GM19025 (cell line): ENCODE data around the gene EFCAB6.
"Not testable (repeated sequence)": the region's sequence is repeated elsewhere in the genome, so short reads cannot be mapped to it uniquely, and the experiment has no call there.

ENCODE experiments used
- ATAC-seq: cut with Tn5 transposase; IDR thresholded peaks from one replicate; pipeline ENCODE4 v1.9.1; 2021; ENCODE audit warnings: mild to moderate bottlenecking, low read depth, moderate library complexity; ENCODE audit not compliant: unreplicated experiment

Gene EFCAB6

DNA sequence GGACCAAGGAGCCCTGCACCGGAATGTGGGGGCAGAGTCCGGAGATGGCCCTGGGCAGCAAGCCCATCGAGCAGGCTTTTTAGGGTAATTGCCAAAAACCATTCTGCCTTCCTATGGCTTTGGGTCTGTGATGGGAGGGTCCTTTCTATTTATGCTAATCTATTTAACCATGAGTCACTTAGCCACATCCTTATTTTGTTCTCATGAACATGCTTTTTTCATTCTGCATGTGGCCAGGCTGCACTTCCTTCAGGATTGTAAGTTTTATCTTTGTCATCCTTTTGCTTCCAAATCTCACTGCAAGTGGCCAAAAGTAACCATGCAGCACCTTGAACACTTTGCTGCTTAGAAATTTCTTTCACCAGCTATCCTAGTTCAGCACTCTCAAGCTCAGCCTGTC is 88.3 kb downstream of the EFCAB6 start:
- no peak for ATAC-seq

DNA sequence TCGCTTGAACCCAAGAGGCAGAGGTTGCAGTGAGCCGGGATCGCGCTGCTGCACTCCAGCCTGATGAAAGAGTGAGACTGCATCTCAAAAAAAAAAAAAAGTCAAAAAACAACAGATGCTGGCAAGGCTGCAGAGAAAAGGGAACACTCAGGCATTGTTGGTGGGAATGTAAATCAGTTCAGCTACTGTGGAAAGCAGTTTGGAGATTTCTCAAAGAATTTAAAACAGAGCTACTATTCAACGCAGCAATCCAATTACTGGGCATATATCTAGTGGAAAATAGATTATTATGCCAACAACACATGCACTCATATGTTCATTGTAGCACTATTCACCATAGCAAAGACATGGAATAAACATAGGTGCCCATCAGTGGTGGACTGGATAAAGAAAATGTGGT is 89.7 kb downstream of the EFCAB6 start:
- no peak for ATAC-seq

DNA sequence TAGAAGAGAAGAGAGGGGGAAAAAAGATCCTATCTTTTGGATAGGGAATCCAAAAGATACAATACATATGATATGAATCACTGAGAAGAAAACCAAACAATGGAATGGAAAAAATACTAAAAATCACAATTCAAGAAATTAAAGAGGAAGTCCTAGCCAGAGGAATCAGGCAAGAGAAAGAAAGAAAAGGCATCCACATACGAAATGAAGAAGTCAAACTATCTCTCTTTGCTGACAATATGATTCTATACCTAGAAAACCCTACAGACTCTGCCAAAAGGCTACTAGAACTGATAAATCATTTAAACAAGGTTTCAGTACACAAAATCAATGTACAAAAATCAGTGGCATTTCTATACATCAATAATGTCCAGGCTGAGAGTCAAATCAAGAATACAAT is 91.4 kb downstream of the EFCAB6 start:
- no peak for ATAC-seq

DNA sequence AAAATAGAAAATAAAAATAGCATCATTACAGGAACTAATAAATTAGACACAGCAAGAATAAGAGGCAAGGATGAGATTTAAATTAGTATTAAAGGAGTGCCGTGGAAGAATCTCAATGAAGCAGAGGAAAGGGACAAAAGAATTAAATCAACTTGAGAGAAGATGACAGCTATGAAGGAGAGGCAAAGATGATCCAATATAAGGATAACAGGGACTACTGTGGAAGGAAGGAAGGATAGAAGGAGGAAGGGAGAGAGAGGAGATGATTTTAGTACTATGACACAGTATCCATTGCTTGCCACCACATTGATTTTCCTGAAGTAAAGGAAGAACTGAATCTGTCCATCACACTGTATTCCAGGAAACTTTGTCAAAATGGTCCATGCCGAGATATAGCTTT is 98.0 kb downstream of the EFCAB6 start:
- no peak for ATAC-seq

DNA sequence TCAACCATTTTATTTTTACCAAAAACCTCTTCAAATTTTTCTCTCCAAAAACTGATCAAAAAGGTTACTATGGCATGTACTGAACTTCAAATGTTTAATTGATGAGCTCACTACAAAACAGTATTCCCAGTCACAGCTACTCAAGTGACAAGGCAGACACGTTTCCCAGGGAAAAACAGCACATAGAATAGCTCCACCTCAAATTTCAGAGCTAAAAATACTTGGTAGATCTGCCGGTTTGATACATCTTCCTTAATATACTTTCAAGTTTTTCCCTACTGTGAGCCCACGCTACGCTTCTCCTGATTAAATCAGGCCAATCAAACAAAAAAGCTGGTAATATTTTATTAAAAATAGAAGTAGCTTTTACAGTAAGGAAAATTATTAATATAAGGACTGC is 100.4 kb downstream of the EFCAB6 start:
- ATAC-seq = no peak

DNA sequence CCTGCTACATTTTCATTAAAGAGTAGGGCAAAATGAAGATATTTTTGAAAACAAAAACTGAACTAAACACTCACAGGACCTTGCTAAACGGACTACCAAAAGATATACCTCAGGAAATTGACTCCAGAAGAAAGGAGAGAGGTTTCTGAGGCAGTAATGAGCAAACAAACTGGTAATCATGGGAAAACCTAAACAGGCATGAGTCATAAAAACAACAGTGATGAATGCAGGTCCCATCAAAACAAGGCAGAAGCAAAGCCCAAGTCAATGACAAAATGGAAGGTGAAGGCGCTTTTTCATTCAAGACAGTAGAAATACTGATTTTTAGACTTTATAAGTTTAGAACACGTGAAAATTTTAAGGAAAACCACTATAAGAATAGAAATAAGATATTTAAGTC is 104.5 kb downstream of the EFCAB6 start:
- ATAC-seq = no peak

DNA sequence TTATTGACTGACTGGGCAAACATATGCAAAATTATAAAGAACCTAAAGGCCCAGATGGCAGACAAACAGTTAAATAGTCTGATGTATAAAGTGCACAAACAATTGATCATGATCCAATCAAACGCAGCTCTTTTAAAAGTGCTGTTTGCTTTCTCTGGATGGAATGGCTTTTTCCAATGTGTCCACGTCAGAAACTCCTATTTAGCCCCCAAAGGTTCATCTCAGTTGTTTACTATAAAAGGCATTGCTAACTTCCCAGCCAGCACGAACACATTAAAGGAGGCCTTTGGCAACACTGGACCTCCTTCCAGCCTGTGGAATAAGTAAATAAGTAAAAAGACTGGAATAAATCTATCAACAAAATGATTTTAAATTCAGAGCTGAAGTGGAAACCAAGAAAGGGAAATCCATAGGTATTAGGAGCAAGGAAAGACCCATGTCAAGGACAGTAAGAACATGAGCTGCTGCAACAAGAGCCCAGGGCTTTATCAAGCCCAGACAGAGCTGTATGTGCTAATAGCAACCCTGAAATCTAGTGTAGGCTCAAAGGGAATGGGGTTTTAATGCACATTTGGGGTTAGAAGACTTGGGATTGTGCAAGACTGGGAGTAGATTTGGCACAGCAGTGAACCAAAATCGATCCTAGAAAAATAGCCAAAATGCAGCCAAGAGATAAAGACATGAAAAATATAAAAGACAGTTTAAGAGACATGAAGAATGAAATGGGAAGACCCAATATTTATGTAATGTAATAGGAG is 105.4 kb downstream of the EFCAB6 start:
- no peak for ATAC-seq

DNA sequence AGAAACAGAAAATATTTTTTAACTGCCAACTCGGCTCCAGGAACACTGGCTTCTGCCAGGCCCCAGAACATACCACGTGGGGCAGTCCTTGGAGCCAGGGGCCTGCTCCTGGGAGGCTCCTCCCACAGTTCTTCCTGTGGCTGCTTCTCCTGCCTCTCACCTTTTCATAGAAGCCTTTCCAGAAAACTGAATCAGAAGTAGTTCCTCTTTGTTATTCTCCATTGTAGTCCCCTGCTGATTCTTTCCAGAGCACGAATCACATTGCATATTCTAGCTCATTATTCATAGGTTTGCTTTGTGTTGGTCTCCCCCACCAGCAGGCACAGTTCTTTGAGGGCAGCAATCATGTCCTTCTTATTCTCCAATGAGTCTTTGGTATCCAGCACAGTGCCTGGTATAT is 106.0 kb downstream of the EFCAB6 start:
- ATAC-seq = no peak

DNA sequence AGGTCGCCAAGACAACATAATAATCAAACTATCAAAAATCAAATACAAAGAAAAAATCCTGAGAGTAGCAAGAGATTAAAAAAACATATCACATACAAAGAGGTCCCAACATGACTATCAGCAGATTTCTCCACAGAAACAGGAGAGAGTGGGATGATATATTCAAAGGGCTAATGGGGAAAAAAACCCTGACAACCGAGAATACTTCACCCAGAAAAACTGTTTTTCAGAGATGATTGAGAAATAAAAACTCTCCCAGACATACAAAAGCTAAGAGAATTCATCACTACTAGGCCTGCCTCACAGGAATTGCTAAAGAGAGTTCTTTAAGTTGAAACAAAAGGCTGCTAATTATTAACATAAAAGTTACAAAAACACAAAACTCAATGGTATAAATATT is 108.1 kb downstream of the EFCAB6 start:
- ATAC-seq = no peak

DNA sequence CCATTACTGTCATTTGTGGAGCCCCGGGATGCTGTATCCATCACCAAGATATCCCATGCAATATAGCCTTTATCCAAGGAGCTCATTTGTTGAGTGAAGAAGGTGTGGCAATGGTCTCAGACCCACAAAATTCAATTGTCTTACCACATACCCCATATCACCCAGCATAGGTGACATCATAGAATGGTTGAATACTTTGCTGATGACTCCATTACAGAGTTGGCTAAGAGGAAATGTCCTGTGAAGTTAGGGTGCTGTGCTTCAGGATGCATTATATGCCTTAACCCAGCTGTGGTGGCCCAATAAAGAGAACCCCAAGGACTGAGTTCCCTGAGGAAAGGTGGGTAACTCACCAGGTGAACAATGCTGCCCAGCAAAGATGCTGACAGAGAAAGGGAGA is 113.7 kb downstream of the EFCAB6 start:
- no peak for ATAC-seq

DNA sequence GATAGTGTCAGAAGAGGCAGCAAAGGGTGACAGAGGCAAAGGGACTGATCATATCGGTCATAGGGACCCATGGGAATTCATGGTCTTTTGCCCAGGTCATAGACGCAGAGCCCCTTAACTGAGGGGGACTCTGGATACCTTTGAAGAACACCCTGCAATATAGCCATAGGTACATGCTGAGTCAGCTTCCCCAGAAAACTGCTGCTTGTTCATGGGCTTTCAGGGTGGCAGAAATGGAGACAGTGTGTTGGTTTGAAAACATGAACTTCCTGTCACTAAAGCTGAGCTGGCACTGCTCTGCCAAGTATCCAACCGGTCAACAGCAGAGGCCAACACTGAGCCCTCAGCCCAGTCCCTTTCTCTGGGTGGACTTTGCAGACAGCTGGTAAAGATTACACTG is 114.2 kb downstream of the EFCAB6 start:
- no peak for ATAC-seq

DNA sequence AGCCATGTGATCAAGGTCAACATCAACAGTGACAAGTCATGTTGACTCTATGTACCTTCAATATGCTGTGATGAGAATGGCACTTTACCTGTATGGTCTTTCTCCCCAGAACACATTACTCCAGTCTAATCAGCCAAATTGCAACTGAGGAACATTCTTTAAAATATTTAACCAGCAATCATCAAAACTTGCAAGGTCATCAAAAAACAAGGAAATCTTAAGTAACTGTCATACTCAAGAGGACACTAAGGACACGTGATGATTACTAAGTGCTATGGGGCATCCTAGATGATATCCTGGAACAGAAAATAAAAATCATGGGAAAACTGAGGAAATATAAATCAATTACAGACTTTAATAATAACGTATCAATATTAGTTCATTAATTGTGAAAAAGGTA is 118.9 kb downstream of the EFCAB6 start:
- ATAC-seq = no peak

DNA sequence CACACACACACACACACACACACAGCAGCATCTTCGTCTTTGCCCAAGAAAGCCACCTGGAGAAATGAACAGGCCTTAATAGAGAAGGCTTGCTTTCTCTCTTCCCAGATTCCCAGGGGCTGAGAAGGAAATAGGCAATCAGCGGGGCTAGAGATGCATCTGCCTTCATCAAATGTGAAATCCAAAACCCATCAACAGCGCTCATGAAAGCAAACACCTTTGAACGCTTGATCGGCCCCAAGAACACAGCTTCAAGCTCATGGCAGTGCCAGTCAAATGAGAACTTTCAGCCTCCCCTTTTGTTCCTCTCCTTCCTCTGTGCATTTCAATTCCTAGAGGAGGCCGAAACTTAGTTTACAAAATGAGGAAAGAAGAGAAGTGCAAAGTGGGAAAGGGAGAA is 122.7 kb downstream of the EFCAB6 start:
- no peak for ATAC-seq

DNA sequence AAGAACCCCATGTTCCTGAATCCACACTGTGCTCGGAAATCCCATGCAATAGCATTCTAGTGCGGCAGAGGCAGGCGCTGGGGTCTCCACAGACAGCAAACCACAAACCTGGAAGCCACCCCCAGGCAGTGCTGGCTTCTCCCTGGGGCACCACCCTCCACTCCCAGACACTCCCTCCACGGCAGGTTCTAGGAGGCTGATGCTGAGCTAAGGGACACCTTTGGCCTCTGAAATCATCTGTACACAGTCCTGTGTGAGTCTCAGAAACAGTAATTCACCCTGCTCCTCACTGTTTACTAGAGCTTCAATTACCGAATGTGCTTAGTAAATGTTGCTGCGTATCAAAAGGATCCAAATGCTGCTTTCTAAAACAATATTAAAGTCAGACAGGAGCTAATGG is 129.3 kb downstream of the EFCAB6 start:
- ATAC-seq = no peak

DNA sequence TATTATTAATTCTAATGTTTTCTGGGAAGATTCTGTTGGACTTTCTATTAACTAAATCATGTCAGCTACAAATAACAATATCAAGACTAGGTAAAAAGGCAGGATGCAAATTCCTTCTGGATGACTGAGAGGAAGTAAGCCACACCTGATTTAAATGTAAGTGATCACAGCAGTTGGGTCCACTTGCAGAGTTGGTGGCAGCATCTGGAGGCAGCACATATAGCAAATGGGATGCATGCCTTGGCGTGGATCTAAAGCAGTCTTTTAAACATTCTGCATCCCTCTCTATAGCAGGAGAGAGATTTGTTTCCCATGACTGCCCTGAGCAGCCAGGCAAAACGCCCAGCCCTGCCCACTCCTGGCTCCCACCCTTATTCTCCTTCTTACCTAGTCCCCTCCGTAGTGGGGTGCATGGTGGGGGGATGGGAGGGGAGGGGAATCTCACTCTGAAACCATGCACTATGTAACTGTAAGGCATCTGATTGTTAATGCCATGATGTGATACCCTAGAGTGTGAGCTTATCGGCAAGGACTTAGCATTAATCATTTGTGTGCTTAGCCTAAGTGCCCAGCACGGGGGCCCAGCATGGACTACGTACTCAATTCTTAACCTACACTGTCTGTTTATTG is 130.3 kb downstream of the EFCAB6 start:
- ATAC-seq = no peak

DNA sequence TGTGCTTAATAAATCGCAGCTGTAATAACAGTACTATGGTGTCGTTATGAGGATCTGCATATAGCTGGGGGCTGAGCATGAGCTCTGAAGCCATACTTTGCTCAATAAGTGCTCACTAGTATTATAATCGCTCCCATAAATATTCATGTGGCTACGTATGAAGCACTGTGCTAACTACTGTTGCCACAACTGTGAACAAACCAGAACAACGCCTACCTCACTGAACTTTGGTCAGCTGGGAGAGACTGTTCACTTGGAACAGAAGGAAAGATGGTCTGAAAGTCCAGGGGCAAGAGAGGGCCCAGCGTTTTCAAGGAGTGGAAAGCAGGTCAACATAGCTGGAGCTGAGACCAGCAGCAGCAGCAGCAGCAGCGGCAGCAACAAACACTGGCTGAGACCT is 141.6 kb downstream of the EFCAB6 start:
- ATAC-seq = no peak

DNA sequence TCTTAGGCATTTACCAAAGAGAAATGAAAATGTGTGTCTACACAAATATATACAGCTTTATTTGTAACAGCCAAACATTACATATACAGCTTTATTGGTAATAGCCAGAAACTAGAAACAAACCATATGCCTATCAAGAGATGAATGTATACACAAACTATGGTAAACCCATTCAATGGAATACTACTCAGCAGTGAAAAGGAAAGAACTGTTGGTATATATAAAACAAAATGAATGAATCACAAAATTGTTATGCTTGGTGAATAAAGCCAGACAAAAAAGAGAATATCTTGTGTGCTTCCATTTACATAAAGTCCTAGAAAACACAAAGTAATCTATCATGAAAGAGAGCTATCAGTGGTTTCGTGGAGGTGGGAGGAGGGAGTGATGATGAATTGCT is 142.9 kb downstream of the EFCAB6 start:
- no peak for ATAC-seq

DNA sequence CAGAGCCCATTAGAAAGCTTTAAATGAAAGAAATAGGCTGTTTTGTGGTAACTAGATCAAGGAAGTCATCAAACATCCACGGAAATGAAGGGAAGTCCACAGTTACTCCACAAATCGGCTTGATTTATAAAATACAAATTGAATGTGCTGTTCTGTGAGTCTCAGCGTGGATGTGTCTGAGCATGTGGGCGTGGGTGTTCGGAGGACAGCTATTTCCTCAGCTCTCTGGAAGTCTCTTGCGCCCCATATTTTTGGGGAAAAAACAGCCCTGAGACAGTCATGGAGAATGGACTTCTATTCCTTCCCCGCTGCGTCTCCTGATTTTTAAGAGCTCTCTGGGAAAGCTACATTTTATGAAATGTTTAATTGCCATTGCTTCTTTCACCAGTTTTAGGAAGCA is 144.4 kb downstream of the EFCAB6 start:
- ATAC-seq = no peak

DNA sequence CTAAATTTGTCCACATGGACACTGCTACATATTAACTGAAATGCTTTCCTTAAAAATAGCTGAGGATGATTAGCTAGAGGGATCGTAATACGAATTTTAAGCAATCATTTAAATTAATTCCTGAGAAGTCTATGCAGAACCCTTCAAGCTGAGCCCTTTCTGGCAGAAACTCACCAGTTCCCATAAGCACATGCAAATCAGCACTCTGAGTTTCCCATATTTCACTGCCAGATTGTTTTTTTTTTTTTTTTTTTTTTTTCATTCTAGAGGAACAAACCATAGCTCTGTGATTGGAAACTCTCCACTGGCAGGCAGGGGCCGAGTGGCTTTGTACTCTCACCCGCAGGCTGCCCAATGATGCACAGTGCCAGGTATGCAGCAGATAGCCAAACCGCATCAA is 145.6 kb downstream of the EFCAB6 start:
- no peak for ATAC-seq

DNA sequence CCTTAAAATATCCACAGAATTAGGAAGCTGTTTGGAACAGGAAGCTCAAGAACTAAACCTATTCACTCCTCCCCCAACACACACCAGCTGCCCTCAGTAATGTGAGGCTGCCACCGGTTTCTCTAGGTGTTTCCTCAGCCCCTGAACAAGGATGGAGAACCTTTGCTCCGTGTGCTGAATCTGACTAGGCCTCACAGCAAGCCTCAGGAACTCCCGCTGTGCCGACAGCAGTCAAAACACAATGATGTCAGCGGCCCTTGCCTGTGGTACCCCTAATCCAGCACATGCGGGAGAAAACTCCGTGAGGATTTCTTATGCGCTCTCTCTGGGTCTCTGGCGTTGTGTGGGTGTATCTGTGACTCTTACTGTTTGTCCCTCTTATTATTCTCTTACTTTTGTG is 153.3 kb downstream of the EFCAB6 start:
- no peak for ATAC-seq

DNA sequence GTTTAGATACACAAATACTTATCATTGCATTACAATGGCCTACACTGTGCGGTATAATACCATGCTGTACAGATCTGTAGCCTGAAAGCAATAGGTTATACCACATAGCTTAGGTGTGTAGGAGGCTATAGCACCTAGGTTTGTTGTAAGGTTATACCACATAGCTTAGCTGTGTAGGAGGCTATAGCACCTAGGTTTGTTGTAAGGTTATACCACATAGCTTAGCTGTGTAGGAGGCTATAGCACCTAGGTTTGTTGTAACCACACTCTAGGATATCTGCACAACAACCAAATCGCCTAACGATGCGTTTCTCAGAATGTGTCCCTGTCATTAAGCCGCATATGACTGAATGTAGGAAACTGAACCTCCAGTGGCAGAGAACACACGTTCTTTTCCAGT is 155.5 kb downstream of the EFCAB6 start:
- ATAC-seq = not testable (repeated sequence)

DNA sequence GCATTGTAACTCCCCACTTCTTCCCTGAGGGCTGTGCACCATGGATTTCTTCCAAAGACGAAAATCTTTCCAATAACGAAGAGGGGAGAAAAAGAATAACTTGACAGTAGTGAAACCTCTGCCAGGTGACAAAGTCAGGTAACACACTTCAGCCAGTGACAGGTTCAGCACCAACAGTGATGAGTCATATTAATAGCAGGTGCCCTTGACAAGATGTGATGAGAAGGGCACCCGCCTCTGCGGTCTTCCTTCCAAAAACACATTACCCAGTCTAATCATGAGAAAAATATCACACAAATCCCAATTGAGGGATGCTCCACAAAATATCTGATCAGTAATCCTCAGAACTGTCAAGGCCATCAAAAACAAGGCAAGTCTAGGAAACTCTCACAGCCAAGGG is 157.8 kb downstream of the EFCAB6 start:
- ATAC-seq = no peak

DNA sequence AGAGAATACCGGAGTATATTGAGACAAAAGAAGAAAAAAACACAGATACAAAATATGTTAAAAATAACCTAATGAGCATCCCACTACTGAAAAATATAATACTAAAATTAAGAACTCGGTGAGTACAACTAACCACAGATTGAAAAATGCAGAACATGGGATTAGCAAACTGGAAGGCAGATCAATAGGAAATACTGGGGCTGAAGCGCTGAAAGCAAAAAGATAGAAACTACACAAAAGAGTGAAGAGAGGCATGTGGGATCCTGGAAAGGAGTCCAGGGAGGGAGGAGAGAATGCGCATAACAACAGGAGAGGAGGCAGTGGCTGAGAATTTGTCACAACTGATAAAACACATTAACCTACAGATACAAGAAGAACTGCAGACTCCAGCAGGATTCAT is 159.3 kb downstream of the EFCAB6 start:
- ATAC-seq = no peak
